ENCODE data around the gene LY6G5C.

- no peak for TF ChIP-seq ZNF121 (CRISPR knock-in tag; conservative IDR thresholded peaks at IDR 0.05)
- TF ChIP-seq CHD2 (IDR thresholded peaks at IDR 0.05; ENCODE audit: low read depth, low read length): no peak
- TF ChIP-seq POLR2AphosphoS5 (IDR thresholded peaks at IDR 0.05; ENCODE audit: control insufficient read depth, insufficient read depth, low read depth, low read length): no peak
- no peak for TF ChIP-seq FOXO4 (CRISPR knock-in tag; IDR thresholded peaks at IDR 0.05)
- no peak for TF ChIP-seq USF1 (CRISPR knock-in tag; IDR thresholded peaks at IDR 0.05)
- TF ChIP-seq ZBTB1 (CRISPR knock-in tag; IDR thresholded peaks at IDR 0.05; ENCODE audit: borderline replicate concordance, low read depth): no peak
- no peak for TF ChIP-seq TRIM24 (IDR thresholded peaks at IDR 0.05)
- TF ChIP-seq SRSF3 (IDR thresholded peaks at IDR 0.05; ENCODE audit: insufficient read depth, low read length): no peak
- TF ChIP-seq FOS (IDR thresholded peaks at IDR 0.05; ENCODE audit: extremely low read depth, insufficient read length): no peak
- no peak for TF ChIP-seq STAT5B (CRISPR knock-in tag; IDR thresholded peaks at IDR 0.05)
- no peak for TF ChIP-seq NFIX (CRISPR knock-in tag; IDR thresholded peaks at IDR 0.05; ENCODE audit: low read depth)
- TF ChIP-seq BCLAF1 (IDR thresholded peaks at IDR 0.05; ENCODE audit: borderline replicate concordance in 1 of 2, control insufficient read depth in 1 of 2, low read depth in 2 of 2, low read length in 1 of 2): no peak
- no peak for TF ChIP-seq TGIF2 (CRISPR knock-in tag; IDR thresholded peaks at IDR 0.05)
These were observed 38.1 kb upstream of the LY6G5C start for GRCh38 chr6:31719001-31719400.
